ENCODE measurements around the gene HAPLN1.
"Not testable (repeated sequence)": the region's sequence is repeated elsewhere in the genome, so short reads cannot be mapped to it uniquely, and the experiment has no call there.

HAPLN1 gene

DNA sequence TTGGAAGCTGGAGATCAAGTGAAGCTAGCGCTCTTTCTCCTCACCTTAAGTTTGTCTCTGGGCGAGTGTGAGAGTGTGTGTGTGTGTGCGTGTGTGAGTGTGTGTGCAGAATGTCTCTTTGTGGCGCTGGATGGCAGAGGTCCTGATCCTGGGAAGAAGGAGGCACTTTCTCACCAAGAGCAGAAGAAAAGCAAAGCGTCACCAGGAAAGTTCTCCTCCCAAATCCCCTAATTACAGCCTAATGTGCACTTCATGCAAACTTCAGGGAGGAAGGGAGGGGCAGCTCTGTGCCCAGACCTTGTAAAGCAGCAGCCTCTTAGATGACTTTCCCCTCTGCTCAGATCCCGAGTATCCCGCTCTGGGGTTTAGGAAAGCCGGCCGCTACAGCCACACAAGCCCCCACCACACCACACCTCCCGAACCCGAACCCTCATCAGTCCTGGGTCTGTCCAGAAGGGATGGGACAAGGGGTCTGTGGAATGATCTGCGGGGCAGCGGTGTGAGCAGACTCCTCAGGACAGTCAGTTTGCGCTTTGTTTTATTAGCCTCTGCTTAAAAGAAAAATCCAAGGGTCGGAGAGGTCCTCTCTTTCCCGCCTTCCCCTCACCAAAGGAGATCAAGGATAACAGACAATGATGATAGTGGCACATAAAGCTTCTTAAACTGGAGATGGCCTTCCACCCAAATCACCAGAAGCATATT is at the start of gene HAPLN1:
HAPLN1 (minus strand) TSS at position 20 of the 702 bp plus-strand sequence. CDS start 47,332 bp downstream, outside the sequence.
- DNase-seq (ENCODE audit: low read depth, low spot score) = no peak

DNA sequence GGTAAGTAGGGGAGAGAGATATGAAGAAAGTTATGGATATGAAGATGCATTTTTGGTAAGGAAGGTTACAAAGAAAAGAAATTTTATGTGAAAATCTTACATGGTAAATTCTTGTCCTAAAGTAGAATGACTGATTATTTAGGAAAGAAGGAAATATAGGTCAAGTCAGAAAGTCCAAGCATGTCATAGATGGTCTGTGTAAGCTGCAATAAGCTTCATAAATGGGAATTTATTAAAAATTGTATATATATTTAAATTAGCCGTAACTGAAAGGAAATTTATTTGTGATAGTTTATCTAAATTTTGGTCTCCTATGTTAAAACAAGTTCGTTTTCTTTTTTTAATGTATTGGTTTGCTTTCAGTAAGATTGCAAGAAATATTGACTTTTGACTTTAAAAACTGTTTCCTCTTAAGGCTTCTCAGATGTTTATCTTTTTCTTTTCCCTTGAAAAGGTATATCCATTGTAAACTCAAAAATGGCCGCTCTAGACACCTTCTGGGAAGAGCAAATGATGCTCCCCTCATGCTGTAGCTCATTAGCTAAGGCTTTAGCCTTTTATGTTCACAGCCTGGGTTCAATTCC is 46.8 kb upstream of the HAPLN1 start:
- DNase-seq (ENCODE audit: low read depth, low spot score) = no peak

DNA sequence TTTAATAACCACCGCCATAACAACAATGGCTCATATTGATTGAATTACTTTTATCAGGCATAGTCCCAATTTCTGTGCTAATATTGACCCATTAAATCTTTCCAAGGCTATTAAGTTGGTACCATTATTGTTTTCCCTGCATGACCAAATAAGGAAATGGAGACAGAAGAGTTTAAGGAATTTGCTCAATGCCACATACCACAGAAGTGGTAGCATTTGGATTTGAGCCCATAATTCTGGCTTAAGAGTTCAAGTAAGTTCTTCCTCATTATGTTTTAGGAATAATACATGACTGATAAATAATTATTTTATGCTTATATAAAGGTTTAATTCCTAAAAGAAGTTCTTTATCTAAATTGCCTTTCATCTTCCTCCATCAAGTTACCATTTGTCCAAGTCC is 43.4 kb upstream of the HAPLN1 start:
- DNase-seq (ENCODE audit: low read depth, low spot score) = no peak

DNA sequence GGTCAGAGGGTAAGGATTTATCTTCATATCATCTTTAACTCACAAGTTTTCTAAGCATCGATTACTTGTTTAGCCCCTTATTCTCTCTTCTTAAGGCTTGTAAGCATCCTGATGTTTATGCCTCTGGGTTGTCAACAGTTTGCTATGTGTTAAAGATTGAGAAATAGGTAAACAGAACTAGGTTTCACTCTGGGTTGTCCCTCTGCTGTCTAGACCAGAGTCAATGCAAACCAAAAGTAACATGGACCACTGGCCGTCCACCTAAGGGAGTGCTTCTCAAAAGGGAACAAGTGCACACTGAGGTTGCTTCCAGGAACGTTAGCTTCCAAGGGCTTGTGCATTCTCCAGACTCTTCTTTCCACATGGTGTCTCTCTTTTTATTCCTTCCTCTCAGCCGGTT is 39.9 kb upstream of the HAPLN1 start:
- no peak for DNase-seq (ENCODE audit: low read depth, low spot score)

DNA sequence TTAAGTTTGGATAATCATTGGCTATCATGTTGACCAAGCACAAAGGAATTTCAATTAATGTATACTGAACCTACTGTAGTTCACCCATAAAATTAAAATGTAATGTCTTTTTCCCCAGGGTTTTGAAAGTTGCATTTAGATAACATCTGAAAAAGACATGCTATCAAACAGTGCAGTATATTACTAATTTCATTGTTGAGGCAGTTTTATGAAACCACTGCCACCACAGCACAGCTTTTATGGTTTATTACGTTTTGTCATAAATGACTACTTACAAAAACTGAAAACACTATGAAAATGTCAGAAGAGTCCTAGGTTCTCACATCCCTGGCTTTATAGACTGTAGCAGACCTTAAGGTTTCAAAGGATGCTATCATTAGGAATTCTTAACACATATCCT is 32.0 kb upstream of the HAPLN1 start:
- DNase-seq (ENCODE audit: low read depth, low spot score) = no peak

DNA sequence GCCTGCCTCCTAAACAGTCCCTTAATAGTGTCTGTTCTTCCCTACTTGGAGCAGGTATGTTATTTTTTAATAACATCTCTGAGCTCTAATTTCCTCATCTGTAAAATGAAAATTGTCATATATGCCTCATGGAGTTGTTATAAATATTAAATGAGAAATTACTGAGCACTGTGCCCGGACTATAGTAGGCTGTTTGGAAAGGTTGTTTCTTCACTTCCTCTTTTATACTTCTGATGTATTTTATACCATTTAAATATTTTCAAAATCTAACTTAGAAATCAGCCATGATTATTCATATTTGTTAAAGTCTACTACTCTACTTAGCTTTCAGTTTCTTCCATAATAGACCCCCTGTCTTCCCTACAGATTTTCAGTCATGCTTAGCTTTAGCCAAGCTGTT is 30.5 kb upstream of the HAPLN1 start:
- no peak for DNase-seq (ENCODE audit: low read depth, low spot score)

DNA sequence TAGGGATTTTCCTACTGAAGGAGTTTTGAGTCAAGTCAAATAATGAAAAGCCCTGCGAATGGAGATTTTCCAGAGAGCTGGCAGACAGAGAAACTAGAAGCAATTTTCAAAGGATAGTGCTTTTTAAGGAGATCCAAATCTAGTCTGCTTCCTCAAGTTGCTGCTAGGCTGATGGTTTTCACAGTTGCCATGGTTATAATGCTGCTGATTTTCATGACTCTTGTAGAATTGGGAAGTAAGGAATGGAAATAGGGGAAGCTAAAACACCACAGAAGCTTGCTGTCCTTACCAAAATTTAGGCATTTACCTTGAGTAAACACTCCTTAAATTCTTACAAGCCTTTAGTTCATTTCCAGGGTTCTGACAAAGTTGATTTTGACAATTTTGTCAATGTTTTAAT is 30.1 kb upstream of the HAPLN1 start:
- no peak for DNase-seq (ENCODE audit: low read depth, low spot score)

DNA sequence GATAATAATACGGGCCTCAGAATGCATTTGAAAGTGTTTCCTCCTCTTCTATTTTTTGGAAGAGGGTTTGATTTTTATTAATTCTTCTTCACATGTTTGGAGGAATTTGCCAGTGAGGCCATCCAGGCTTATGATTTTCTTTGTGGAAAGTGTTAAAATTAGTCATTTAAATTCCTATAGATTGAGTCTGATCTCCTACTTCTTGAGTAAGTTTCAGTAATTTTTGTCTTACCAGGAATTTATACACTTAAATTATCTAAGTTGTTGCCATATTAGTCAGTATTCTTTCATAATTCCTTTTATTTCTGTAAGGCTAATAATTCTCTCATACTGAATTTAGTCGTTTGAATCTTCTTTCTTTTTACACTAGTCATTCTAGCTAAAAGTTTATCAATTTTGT is 25.2 kb upstream of the HAPLN1 start:
- no peak for DNase-seq (ENCODE audit: low read depth, low spot score)

DNA sequence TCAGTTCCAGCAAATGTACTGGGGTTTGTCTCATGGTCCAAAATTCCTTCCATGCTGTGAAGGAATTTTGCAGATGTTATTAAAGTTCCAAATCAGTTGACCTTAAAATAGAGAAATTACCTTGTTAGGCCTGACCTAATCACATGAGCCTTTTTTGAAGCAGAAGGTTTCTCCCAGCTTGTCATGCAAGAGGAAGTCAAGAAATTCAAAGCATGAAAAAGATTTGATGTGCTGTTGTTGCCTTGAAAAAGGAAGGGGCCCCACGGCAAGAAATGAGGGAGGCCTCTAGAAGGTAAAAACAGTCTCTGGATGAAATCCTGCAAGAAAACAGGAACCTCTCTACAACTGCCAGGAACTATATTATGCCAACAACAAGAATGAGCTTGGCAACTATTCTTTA is 24.2 kb upstream of the HAPLN1 start:
- DNase-seq (ENCODE audit: low read depth, low spot score) = no peak

DNA sequence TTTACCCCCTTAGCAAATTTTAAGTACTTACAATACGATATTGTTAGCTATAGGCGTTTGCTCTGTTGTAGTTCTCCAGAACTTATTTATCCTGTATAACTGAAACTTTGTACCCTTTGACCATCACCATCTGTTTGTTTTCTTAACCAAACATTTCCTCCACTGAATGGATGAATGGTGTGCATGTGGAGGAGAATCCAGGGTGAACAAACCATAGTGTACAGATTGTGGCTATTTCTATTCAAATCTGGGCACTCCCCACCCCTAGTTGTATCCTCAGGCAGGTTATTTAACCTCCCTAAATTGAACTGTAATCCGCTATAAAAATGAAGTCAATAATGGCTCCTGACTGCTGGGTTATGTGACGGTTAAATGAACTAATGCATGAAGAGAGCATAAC is 21.4 kb upstream of the HAPLN1 start:
- DNase-seq (ENCODE audit: low read depth, low spot score) = no peak

DNA sequence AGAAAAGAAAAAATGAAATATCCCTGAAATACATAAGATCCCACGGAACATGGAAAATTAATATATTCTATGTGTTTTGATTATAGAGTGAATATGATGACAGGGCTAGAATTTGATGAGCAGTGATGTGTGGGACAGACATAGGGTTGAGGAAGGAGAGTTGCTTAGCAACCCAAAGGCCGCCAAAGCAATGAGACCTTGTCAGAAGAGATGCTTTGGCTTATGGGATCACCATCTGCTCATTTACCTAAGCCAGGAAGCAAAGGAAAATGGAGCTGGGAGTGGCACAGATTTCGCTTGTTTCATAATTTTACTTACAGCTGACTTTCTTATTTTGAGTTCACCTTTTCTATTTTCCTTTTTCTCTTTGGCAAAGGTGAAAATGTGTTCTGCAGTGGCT is 20.9 kb upstream of the HAPLN1 start:
- DNase-seq (ENCODE audit: low read depth, low spot score) = no peak

DNA sequence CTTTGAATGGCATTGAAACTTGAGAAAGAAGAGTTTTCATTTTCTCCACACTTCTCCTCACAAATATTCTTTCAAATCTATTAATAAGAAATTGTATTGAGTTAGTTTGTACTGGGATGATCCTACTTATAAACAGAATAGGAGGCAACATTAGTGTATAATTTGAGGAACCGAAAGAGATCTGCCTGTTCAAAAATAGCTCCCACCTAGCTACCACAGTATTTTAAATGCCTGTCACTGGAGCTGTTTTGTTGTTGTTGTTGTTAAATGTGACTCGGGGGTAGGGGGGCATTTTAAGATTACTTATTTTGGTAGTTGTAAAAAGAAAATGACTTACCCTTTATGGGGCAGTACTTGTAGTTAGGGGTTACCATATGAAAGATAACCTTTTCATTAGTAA is 20.1 kb upstream of the HAPLN1 start:
- DNase-seq (ENCODE audit: low read depth, low spot score) = no peak

DNA sequence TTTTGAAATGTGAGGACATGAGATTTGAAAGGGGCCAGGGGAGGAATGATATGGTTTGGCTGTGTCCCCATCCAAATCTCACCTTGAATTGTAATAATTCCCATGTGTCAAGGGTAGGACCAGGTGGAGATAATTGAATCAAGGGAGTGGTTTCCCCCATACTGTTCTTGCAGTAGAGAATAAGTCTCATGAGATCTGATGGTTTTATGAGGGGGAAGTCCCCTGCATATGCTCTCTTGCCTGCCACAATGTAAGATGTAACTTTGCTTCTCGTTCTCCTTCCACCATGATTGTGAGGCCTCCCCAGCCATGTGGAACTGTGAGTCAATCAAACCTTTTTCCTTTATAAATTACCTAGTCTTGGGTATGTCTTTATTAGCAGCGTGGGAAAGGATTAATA is 15.5 kb upstream of the HAPLN1 start:
- DNase-seq (ENCODE audit: low read depth, low spot score) = not testable (repeated sequence)

DNA sequence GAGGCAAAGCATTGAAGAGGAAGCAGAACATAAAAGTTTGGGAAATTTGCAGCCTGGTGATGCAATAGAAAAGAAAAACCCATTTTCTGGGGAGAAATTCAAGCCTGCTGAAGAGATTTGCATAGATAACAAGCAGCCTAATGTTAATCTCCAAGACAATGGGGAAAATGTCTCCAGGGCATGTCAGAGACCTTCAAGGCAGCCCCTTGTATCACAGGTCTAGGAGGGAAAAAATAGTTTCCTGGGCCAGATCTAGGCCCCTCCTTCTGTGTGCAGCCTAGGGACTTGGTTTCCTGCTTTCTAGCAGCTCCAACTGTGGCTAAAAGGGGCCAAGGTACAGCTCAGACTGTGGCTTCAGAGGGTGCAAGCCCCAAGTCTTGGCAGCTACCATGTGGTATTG is 14.4 kb upstream of the HAPLN1 start:
- not testable (repeated sequence) for DNase-seq (ENCODE audit: low read depth, low spot score)

DNA sequence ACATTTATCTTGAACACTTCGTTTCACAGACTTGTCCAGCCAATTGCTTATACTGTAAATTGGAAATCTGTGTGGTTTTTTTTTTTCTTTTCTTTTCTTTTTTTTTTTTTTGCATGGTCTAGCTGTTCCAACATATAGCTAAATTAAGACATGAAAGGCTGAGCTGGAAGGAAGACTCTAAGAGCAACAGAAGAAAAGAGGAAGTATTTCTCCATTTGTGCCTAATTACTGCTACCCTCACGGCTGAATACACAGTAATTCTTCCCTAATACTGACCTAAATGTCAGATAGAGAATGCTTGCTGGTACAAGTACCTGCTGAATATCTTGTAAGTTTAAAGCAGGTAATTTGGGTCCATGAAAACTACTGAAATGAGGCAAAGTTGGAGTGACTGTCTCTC is 11.0 kb upstream of the HAPLN1 start:
- no peak for DNase-seq (ENCODE audit: low read depth, low spot score)

DNA sequence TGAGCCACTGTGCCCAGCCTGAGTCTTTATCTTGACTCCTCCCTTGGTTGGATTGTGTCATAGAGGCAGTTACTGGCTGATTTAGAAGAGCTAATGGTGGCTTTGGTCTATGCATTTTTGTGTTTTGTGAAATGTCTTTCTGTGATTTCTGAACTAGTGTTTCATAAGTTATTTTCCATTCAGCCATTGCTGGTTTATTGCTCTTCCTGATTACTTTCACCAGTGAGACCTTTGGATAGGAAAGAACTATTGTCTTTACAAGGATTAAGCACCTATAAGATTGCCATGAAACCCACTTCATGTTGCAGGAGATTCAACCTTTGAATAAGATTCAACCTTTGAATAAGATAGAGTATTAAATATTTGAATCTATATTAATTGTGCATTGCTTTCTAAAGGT is 8.7 kb upstream of the HAPLN1 start:
- no peak for DNase-seq (ENCODE audit: low read depth, low spot score)

DNA sequence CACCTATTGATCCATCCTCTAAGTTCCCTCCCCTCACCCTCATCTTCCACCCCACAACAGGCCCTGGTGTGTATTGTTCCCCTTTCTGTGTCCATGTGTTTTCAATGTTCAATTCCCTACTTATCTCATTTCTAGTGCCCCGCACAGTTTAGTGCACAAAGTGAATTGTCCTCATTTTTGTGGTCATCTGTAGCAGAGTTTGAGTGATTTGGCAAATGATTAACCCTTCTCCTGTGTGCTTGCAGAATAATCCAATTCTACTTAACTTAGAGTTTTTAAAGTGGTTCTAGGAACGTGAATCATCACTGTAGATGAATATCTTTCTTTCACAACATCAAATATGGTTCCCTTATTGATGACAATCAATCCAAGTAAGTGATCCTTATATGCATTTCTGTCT is 6.3 kb upstream of the HAPLN1 start:
- DNase-seq (ENCODE audit: low read depth, low spot score) = no peak

DNA sequence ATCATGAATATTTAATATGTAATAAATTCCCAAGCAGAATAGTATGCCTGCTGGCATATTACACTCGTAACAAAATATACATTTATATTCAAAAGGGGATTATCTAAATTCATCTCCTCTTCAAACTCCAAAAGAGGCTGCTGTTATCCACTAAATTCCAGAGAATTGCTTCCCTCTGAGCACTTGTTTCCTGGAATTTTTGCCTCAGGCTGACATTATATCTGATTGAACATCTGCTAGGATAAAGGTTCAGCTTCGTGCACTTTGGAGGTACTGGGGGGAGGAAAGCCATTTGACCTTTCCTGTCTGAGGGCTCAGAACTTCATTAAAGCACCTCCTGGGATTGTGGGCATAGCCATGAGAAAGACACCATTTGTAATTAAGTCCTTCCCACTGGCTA is 4.3 kb upstream of the HAPLN1 start:
- DNase-seq (ENCODE audit: low read depth, low spot score) = no peak

DNA sequence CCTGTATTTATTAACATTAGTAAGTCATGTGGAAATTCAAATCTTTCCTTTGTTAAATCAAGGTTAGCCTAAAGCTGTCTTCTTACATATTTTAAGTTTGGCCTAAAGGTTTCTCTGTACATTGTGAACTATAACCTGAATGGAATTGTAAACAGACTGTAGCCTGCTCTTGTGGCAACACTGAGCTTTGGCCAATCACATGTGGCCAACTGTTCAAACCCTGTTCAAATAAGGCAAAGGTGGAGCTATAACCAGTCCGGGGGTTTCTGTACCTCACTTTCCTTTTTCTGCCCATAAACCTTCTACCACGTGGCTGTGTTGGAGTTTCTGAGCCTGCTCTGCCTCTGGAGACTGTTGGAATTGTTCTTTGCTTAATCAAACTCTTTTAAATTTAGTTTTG is 3.3 kb upstream of the HAPLN1 start:
- no peak for DNase-seq (ENCODE audit: low read depth, low spot score)

DNA sequence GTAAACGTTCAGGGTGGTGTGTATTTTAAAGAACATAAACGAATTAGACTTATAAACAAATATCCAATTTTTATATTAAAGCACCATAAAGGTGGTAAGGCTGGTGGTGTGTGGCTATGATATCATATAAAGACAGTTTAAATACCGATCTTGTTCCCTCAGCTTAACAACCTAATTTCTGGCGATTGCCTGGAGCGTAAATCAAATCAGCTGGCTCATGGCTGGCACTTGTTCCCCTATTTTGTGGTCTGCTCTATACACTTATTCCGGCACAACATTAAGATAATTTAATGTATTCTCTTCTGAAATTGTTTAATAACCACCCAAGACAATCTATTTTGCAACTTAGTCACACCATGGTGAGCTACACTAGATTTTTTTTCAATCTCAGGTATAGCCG is 2.4 kb upstream of the HAPLN1 start:
- no peak for DNase-seq (ENCODE audit: low read depth, low spot score)

DNA sequence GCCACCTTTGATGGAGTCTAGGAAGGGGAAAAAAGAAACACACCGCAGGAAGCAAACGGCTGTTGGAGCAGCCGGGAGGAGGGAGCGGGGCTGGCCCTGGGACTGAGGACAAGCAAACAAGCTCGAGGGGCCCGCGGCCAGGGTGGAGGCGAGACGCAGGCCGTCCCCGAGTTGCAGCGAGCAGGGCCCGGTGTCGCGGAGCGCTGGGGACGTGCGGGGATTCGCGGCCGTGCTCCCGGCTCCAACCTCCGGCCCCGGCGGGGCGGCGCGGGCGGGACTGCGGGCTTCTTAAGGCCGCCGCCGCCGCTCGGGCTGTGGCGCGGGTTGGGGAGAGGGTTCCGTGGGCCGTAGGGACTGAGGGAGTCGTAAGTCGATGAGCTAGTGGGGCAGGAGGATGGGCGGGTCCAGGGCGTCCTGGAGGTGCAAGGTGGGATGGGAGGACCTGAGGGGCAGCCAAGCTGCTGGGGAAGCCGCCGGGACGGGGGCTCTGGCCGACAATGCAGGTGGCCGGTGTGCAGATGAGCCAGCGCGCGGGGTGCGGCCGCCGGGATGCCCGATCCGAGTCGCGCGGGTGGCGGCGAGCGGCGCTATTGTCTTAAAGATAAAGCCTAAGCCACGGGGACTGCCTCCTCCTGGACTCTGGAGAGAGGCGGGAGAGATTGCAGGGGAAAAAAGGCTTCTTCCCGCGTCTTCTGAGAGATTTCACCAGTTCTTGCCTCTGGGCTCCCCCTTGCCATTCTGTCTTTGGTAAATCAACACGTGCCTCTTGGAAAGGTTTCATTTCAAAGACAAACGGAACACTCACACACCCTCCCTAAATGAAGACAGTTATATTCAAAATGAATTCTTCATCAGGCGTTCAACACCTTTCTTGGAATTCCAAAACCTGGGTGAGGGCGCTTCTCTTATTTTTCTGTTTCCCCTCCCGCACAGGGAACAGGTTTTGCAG is 1.6 kb upstream of the HAPLN1 start:
- no peak for DNase-seq (ENCODE audit: low read depth, low spot score)

DNA sequence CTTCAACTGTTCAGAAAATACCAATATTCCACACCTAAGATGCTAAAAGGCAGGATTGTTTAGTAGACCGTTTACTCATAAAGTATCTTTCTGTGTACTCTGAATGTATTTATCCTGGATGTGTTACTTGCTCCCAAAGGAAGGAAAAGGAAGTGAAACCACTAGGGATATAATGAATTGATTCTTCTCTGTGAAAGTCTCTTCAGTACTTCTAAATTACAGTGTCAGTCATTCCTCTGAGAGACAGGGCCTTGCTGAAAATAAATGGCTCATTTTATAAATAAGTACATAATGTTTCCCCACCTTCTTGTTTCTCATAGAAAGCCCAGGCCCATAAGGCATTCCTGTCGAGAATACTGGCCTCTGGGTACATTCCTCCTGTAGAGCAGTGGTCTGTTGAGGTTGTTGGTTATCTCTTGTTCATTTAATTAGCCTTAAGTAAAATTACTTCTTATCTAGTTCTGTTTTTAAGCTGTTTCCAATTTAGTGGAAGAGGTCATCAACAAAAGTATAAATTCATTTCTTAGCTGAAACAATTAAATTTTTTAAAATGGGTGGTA is 1.6 kb downstream of the HAPLN1 start:
- no peak for DNase-seq (ENCODE audit: low read depth, low spot score)
